PC-9 (cell line): Measurements from ENCODE around the gene MCF2L. TPM values are rescaled to one million over a fixed set of nuclear protein-coding genes. Genes with fewer than 3 reads are reported as not detected.

ENCODE experiments used
- BruUV-seq: library from RNA; stranded (reverse); fragments of 400-500 nt; replicated peaks from 2 replicates; lab custom pipeline; 2021; lab: Mats Ljungman, UMichigan
- CTCF ChIA-PET: fragments of 300-600 bp; sonication (Branson Sonifier 250); formaldehyde crosslinking; loops from one replicate; lab custom pipeline; 2022; ENCODE audit warnings: antibody characterized with exemption; lab: Charles Lee
- POLR2A ChIA-PET: fragments of 300-600 bp; sonication (Branson Sonifier 250); formaldehyde crosslinking; loops from one replicate; lab custom pipeline; 2022; ENCODE audit warnings: antibody characterized with exemption; ENCODE audit not compliant: unreplicated experiment; lab: Charles Lee
- DNase-seq, 2 experiments: peaks; one replicate each; pipeline versions ENCODE4 v3.0.0 to v3.0.0-alpha.2; 2015 to 2022; ENCODE audit warnings: mixed read lengths in 1 of 2
- H2AFZ ChIP-seq: fragments of 200-600 bp; sonication (generic); 2 replicates; pipeline ENCODE4 v1.8.1; 2017; ENCODE audit warnings: antibody characterized with exemption
- H3F3A ChIP-seq: fragments of 200-600 bp; sonication (generic); 2 replicates; pipeline ENCODE4 v1.8.1; 2017; ENCODE audit warnings: antibody characterized with exemption, mild to moderate bottlenecking, low read depth; ENCODE audit not compliant: insufficient read depth
- H3K27ac ChIP-seq: fragments of 200-600 bp; sonication (generic); 2 replicates; pipeline ENCODE4 v1.6.1; 2016; ENCODE audit warnings: mixed run types
- H3K27me3 ChIP-seq: fragments of 200-600 bp; sonication (generic); 2 replicates; pipeline ENCODE4 v1.6.1; 2016; ENCODE audit warnings: low read depth, mixed run types; ENCODE audit not compliant: insufficient read depth
- H3K36me3 ChIP-seq: fragments of 200-600 bp; sonication (generic); 2 replicates; pipeline ENCODE4 v1.6.1; 2016; ENCODE audit warnings: low read depth, mixed run types
- H3K4me1 ChIP-seq: fragments of 200-600 bp; sonication (generic); replicated peaks from 2 replicates; pipeline ENCODE4 v1.6.1; 2016; ENCODE audit warnings: mixed run types; ENCODE audit not compliant: insufficient read depth
- H3K4me2 ChIP-seq: fragments of 200-600 bp; sonication (generic); 2 replicates; pipeline ENCODE4 v1.6.1; 2017; ENCODE audit warnings: mixed run types
- H3K4me3 ChIP-seq: fragments of 200-600 bp; sonication (generic); 2 replicates; pipeline ENCODE4 v1.6.1; 2016; ENCODE audit warnings: mixed run types
- H3K79me2 ChIP-seq: fragments of 200-600 bp; sonication (generic); 2 replicates; pipeline ENCODE4 v1.6.1; 2017; ENCODE audit warnings: low read depth, mixed run types
- H3K9me2 ChIP-seq: fragments of 200-600 bp; sonication (generic); 2 replicates; pipeline ENCODE4 v1.8.1; 2017; ENCODE audit warnings: mild to moderate bottlenecking; ENCODE audit not compliant: insufficient read depth
- H3K9me3 ChIP-seq: fragments of 200-600 bp; sonication (generic); 2 replicates; pipeline ENCODE4 v1.8.1; 2016; ENCODE audit warnings: low read depth; ENCODE audit not compliant: insufficient read depth
- H4K20me1 ChIP-seq: fragments of 200-600 bp; sonication (generic); 2 replicates; pipeline ENCODE4 v1.8.1; 2017; ENCODE audit not compliant: insufficient read depth
- EZH2 ChIP-seq: fragments of 200-600 bp; sonication (generic); IDR thresholded peaks from 2 replicates; pipeline ENCODE4 v1.8.0; 2017; ENCODE audit warnings: antibody characterized with exemption, low read depth
- intact Hi-C: fragments of 100-400 bp; cut with micrococcal nuclease; formaldehyde crosslinking; loops from one replicate; pipeline ENCODE4 v1.10.0; 2022; ENCODE audit not compliant: unreplicated experiment
- total RNA-seq: library from RNA; stranded (reverse); gene quantifications from 2 replicates; pipeline ENCODE4 v1.2.3, GENCODE V29; 2021
- TF ChIP-seq, protein P1 (sequence below): fragments of 200-600 bp; sonication (generic); conservative IDR thresholded peaks from 2 replicates; pipeline ENCODE4 v1.6.1; 2017; ENCODE audit warnings: mixed run types, antibody characterized with exemption, mild to moderate bottlenecking, moderate library complexity

MCF2L gene
- total RNA-seq, 1 experiment from 2014 or later: 28.2 TPM

DNA sequence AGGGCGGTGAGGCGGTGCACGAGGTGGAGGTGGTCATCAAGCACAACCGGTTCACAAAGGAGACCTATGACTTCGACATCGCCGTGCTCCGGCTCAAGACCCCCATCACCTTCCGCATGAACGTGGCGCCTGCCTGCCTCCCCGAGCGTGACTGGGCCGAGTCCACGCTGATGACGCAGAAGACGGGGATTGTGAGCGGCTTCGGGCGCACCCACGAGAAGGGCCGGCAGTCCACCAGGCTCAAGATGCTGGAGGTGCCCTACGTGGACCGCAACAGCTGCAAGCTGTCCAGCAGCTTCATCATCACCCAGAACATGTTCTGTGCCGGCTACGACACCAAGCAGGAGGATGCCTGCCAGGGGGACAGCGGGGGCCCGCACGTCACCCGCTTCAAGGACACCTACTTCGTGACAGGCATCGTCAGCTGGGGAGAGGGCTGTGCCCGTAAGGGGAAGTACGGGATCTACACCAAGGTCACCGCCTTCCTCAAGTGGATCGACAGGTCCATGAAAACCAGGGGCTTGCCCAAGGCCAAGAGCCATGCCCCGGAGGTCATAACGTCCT is 180.0 kb downstream of the MCF2L start:
- H3K9me2 ChIP-seq: no peaks in the 10 kb centered on the region
- no peak overlapping the region for H2AFZ ChIP-seq
- H3K27me3 ChIP-seq: peaks cover 64% of the 10 kb centered on the region
- no peaks in the 10 kb centered on the region for H4K20me1 ChIP-seq
- ChIA-PET CTCF (no interaction called here), POLR2A (no interaction called here)
- intact Hi-C loops: no loop called here
- no peak overlapping the region for H3K4me2 ChIP-seq
- H3K4me3 ChIP-seq: no peak overlapping the region
- no peak for DNase-seq
- H3F3A ChIP-seq: 0 out of 2 replicates have a peak, but pooled peaks cover 5% of the 10 kb centered on the region
- no peak overlapping the region for H3K27ac ChIP-seq
- H3K79me2 ChIP-seq: no peaks in the 10 kb centered on the region
- no TSS peak for BruUV-seq
- H3K36me3 ChIP-seq: no peaks in the 10 kb centered on the region
- H3K4me1 ChIP-seq: peaks cover 6% of the 10 kb centered on the region; the same call in 1 of the 2 replicates
- TF ChIP-seq, protein P1, sequence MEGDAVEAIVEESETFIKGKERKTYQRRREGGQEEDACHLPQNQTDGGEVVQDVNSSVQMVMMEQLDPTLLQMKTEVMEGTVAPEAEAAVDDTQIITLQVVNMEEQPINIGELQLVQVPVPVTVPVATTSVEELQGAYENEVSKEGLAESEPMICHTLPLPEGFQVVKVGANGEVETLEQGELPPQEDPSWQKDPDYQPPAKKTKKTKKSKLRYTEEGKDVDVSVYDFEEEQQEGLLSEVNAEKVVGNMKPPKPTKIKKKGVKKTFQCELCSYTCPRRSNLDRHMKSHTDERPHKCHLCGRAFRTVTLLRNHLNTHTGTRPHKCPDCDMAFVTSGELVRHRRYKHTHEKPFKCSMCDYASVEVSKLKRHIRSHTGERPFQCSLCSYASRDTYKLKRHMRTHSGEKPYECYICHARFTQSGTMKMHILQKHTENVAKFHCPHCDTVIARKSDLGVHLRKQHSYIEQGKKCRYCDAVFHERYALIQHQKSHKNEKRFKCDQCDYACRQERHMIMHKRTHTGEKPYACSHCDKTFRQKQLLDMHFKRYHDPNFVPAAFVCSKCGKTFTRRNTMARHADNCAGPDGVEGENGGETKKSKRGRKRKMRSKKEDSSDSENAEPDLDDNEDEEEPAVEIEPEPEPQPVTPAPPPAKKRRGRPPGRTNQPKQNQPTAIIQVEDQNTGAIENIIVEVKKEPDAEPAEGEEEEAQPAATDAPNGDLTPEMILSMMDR: no peak
- TF ChIP-seq EZH2: no peak
- no peaks in the 10 kb centered on the region for H3K9me3 ChIP-seq

Other genes starting within 250 kb of the MCF2L start
- not detected in 2 replicates for gene F7, start 136.6 kb downstream of the MCF2L start, total RNA-seq
- gene F10, start 153.6 kb downstream of the MCF2L start, total RNA-seq: not detected in 2 replicates
- not detected in 2 replicates for gene PROZ, start 189.4 kb downstream of the MCF2L start, total RNA-seq
- gene PCID2, start 239.5 kb downstream of the MCF2L start, total RNA-seq: 48.3 and 71.8 TPM in 2 replicates
- 90.8 and 91.0 TPM in 2 replicates for gene CUL4A, start 240.4 kb downstream of the MCF2L start, total RNA-seq